T1000 (cell line): ENCODE measurements around the gene NKIRAS1.
"Not testable (repeated sequence)": the region's sequence is repeated elsewhere in the genome, so short reads cannot be mapped to it uniquely, and the experiment has no call there.

Experiments
- DNase-seq: peaks from one replicate; lab custom pipeline; 2025; ENCODE audit warnings: mixed read lengths; lab: John Stamatoyannopoulos, UW

The NKIRAS1 gene

DNA sequence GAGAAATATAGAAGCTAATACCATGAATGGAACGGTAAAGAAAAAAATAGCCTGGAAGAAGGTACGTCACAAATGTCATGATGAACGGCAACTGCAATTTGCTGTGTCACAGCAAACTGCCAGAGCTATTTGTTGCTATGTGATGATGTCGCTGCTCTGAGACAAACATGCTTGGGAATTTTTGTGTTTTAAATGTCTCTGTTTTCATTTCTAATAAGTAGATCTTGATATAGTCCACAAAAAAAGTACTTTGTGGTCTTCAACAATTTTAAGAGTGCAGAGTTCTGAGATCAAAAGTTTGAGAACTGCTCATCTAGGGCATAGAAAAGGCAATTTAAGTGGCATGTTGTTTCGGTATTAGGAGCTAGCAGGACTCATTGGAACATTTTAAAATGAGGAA, 24.0 kb upstream of the NKIRAS1 start:
- DNase-seq = no peak

DNA sequence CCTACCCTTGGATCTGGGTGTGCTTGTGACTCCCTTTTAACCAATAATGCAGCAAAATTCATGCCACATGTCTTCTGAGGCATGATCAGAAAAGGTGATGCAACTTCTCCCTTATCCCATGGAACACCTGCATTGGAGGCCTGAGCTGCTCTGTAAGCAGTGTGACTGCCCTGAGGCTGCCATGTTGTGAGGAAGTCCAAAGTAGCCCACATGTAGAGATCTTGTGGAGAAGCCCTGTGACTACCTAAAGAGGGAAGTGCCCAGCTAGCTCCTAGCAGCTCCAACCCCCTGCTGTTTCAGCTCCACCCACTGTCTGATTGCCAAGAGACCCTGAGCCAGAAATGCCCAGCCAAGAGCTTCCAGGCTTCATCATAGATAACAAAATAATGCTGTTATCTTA, 21.9 kb upstream of the NKIRAS1 start:
- DNase-seq = no peak

DNA sequence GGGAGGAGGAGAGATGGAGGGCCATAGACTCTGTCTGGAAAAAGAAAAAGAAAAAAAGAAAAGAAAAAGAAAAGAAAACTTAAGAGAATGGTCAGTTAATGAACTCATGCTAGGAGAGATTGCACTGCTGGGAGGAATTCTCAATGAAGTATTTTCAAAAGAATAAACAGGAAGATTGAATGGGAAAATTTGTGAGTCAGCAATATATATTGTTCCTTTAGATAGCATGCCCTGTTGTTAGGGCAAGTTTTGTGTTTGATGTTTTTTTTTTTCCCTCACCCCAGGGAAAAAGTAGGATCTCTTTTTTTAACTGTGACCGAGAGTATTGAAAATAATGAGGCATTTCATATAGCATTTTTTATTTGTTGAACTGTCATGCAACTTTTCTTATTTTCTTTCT, 20.5 kb upstream of the NKIRAS1 start:
- no peak for DNase-seq

DNA sequence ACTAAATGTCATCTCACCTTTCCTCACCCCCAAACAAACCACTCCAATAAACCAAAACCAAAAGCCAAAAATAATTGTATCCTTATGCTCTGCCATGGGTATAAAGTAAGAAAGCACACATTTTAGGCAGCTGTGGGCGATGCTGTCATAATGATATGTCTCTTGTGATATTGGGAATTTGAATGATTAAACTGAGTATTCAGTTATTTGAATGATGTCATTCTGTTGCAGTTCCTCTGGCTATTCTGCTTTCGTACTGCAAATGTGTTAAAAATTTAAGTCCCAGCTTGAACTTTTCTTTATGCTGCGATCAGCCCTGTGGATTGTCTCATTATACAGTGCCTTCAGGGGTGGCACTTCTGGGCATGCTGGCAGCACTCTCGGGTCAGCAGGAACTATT, 17.5 kb upstream of the NKIRAS1 start:
- no peak for DNase-seq

DNA sequence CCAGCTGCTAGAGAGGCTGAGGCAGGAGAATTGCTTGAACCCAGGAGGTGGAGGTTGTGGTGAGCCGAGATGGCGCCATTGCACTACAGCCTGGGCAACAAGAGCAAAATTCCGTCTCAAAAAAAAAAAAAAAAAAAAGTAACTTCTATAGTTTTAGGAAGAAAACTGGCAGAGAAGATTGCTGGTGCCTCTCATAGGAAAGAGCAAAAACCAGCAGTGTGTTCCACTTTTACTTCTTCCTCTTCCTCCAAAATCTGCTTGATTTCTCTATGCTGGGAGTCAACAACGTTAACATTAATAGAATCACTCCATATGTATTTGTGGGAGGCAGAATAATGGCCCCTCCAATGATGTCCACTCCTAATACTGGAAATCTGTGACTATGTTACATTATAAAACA, 15.8 kb upstream of the NKIRAS1 start:
- no peak for DNase-seq

DNA sequence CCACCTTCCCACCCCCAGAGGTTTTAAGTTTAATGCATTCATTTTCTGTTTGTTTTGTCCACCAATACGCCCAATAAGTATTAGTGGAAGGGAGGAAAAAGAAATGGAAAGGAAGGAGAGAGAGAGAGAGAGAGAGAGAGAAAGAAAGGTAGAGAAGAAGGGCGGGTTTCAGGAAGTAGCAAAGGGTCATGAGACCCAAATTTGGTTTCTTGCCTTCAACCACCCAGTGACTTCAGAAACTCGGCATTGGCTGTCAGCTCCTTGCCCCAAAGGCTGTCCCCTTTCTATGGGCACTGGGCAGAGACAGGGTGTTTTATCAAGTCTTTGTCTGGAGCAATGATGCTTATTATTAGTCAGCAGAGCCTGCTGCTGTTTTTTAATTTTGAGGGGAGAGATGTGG, 14.8 kb upstream of the NKIRAS1 start:
- no peak for DNase-seq

DNA sequence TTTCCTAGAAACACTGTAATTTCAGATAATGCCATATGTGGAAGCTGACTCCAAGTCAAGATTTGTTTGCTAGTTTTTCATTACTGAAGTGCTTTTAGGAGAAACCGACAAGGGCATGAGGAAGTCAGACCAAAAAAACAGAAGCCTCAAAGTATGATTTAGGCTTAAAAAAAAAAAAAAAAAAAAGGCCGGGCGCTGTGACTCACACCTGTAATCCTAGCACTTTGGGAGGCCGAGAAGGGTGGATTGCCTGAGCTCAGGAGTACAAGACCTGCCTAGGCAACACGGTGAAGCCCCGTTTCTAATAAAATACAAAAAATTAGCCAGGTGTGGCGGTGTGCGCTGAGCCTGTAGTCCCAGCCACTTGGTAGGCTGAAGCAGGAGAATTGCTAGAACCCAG, 11.7 kb upstream of the NKIRAS1 start:
- DNase-seq = no peak

DNA sequence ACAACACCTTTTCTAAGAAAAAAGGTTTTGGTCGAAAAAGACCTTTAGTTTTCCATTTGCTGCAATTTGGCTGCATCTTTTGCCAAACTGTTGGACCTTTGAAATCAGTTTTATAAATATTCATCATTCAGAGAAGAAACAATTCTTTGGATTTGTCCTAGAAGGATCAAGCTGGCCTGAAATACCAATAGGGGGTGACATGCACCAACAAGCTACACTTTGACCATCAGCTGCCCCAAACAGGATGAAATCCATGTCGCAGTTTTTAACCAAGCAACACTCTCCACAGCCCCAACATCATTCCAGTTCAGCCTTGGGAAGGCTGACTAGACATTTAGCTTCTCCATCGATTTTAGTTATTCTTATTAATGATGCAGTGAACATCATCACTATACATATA, 9.9 kb upstream of the NKIRAS1 start:
- DNase-seq = no peak

DNA sequence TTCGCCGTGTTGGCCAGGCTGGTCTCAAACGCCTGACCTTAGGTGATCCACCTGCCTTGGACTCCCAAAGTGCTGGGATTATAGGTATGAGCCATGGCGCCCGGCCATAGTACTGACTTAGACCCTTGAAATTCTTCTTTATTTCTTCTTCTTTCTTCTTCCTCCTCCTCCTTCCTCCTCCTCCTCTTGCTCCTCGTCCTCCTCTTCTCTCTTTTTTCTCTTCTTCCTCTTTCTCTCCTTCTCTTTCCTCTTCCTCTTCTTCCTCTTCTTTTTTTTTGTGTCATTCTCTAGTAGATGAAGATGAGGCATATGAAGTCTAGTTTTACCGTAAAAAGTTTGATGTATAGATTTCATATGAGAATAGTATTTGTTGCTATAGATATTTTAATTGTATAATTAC, 9.5 kb upstream of the NKIRAS1 start:
- DNase-seq = no peak

DNA sequence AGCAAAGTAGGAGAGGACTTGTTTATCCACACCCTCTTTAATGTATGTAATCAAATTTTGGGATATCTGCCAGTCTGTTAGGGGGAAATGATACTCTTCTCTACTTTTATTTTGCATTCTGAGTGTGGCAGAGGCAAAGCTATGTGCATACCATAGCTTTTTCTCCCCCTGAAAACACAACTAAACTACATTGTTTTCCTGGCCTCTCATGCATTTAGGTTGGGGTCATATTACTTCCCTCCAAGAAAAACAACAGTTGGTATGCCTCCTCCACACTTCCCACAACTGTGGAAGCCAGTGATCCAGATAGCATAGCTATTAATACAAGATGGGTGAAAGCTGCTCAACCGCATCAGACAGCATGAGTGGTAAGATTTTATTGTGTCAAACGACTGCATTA, 7.0 kb upstream of the NKIRAS1 start:
- no peak for DNase-seq

DNA sequence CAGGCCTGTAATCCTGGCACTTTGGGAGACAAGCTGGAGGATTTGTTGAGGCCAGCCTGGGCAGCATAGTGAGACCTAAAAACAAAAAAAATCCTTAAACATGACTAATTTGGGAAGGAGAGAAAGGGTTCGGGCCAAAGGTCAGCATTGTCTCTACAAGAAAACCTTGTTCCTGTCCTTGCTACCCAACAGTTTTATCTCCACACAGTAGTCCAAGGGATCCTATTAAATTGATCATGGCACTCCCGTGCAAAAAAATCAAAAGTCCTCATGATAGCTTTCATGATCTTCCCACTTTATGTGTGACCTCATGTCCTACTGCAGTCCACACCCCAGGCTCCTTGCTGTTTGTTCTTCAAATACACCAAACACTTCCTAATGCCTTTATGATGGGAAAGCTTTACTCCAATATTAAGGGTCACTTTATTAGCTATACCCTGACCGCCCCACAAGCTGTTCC, 4.3 kb upstream of the NKIRAS1 start:
- no peak for DNase-seq

DNA sequence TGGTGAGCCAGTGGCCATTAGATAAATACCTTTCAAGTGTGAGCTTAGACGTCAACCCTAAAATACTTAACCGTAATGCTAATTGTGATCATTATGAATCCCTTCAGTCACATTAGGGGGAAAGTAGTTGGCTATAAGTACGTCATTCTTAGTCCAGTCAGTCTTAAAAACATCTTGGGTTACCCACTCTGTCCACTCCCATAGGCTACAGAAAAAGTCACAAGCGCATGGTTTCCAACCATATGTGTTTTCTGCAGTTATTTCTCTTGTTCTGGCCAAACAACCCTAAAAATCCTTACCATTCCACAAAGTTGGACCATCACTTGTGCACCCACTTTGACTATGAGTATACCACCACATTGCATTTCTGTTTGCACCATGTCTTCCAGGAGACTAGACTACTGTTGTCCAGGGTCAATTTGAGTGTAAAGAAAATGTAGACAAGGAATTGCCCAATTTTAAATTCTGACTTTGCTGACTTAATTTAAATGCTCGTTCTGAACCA, 3.4 kb upstream of the NKIRAS1 start:
- no peak for DNase-seq

DNA sequence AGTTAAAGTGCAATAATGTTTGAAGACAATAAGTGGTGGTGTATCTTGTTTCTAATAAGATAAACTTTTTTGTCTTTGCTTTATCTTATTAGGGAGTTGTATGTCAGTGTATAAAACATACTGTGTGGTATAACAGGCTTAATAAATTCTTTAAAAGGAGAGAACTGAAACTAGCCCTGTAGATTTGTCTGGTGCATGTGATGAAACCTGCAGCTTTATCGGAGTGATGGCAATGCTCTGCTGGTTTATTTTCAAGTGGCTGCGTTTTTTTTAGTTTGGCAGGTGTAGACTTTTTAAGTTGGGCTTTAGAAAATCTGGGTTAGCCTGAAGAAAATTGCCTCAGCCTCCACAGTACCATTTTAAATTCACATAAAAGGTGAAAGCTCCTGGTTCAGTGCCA, 2.8 kb upstream of the NKIRAS1 start:
- DNase-seq = no peak

DNA sequence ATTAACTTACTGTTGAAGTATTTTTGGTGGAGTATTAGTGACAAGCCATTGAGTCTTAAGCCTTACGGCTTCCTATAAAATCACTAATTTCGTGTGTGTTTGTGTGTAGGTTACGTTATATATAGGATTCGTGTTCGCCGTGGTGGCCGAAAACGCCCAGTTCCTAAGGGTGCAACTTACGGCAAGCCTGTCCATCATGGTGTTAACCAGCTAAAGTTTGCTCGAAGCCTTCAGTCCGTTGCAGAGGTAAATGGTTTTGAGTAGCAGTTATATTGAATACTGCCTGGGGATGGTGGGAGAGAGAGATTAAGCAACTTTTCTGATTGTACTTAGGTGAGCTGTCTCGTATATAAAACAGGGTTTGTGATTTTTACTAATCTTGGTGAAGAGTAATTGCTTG, 1.5 kb upstream of the NKIRAS1 start:
- DNase-seq = not testable (repeated sequence)

DNA sequence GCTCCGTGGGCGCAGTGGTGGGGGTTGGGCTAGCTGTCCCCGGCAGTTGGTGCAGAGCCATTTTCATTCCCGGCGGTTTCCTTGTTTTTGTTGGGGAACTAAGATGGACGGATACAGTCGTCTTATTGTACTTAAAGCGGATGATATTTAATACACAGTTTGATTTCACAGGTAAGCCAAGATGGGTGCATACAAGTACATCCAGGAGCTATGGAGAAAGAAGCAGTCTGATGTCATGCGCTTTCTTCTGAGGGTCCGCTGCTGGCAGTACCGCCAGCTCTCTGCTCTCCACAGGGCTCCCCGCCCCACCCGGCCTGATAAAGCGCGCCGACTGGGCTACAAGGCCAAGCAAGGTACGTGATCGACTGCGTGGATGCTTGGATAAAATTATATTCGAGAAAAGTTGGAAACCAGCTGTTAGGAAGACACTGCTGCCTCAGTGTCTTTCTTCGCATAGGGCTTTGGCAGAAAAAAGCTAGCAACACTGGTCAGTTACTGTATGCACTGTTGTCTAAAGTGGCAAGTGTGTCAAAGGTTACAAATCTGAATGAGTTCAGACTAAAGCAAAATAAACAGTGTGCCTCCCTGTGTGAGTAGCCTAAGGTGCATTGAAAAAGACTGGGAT, 1.0 kb upstream of the NKIRAS1 start:
- not testable (repeated sequence) for DNase-seq

DNA sequence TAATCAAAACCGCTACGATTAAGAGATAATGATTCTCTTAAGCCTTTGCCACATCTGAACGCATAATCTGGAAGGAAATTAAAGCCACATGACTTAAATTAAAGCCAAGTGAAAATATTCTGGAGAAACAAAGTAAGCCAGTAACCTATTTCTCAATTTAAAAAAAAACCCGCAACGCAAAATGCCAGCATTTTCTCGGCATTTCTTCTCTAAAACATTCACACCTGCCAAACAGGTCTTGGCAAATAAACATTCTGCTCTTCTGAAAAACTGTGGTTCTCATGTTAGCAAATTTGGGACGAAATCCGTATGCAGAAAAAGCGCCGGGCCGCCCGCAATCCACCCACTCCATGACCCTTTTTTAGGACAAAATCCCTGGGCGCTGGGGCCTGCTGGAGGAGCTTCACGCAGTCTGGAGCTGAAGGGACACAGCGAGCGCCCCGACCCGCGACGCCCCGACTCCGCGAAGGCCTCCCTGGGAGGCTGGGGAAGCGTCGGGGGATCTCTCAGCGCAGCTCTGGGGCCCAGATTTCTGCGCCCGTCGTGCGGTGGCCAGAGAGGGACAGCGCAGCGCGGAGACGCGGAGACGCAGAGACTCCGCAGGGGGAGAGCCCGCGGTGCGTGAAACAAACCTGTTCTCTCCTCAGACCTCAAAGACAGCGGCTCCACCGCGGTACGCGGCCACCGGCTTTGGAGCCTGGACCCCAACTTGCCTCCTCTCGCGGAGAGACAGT, 471 bp downstream of the NKIRAS1 start:
- DNase-seq = no peak

DNA sequence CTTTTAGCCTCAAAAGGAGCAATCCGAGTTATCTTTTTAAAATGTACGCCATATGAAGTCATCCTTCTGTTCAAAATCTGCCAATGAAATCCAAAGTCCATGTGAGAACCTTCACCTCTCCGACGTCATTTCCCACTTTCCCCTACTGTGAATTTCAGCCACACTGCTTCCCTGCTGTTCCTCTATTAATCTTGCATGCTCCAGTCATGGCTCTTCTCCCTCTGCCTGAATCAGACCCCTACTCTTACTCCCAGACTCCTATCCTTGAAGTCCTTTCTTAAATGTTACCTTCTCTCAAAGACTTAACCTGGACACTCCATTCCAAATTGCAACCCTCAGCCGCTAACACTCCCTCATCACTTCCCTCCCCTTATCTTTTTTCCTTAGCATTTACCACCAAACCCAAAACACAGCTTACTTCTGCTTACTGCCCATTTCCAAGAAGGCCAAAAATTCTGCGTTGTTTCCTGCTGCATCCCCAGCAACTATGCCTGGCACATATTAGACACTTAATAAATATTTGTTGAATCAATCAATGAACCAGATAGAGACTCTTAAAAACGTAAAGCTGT, 1.2 kb downstream of the NKIRAS1 start:
- no peak for DNase-seq

DNA sequence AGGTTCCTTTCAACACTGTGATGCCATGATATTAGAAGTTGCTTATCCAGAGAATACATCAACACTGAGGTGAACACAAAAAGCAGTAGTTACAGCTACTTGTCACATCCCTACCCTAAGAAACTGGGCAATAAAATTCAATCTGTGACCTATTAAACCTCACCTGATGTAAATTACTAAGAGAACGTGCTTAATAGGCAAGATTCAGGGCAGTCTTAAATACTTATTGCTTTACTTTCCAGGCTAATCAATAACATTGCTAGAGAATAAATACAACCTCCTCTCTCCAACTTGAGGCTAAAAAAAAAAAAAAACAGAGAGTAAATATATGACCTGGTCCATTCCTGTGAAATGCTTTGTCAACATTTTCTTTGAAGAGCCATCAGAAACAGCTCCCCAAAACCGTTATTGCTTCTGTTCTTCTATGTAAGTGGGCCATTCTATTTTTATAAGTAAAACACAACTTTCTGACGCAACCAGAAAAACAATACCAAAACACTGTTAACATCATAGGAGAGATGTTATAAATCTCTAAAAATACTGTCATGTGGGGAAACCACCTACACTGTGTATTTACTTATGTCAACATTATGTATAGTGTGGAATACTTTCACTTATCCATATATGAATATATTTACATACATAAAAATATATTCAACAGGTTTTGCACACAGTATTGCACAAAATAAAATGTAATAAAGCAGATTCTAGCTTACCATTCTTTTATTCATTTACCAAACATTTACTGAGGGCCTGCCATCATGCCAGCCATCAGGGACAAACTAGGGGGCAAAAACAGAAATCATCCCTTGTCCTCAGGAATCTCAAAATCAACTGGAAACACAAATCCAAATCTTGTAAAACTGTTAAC, 2.7 kb downstream of the NKIRAS1 start:
- no peak for DNase-seq

DNA sequence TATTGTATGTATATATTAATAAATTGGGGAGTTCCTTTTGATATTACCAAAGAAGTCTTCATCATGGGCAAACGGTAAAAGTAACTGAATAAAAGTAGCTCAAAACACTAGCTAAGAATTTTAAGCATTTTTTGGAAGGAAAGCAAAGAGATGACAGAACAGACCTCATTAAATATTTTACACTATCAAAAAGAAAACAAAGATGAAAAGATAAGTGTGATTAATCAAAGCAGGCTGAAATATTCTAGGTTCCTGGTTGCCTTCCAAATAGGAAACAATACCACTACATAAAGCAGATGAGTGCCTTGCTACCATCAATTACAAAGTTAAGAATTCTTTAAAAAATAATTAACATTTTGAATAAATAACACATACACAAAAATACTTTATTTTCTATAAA, 3.6 kb downstream of the NKIRAS1 start:
- DNase-seq = no peak

DNA sequence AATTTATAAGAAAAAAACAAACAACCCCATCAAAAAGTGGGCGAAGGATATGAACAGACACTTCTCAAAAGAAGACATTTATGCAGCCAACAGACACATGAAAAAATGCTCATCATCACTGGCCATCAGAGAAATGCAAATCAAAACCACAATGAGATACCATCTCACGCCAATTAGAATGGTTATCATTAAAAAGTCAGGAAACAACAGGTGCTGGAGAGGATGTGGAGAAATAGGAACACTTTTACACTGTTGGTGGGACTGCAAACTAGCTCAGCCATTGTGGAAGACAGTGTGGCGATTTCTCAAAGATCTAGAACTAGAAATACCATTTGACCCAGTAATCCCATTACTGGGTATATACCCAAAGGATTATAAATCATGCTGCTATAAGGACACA, 4.5 kb downstream of the NKIRAS1 start:
- not testable (repeated sequence) for DNase-seq

DNA sequence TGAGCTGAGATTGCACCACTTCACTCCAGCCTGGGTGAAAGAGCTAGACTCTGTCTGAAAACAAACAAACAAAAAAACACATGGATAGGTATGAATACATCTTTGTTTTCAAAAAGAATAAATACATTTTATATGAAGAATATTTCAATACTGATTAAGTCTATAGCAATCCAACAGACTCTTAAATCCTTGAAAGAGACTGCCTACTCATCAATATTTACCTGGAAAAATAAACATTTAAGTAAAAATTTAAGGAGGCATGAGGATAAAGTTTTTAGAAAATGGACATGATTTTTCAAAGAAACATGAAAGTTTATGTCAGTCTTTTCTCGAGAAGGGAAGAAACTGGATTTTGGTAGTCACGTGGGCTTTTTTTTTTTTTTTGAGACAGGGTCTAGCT, 5.4 kb downstream of the NKIRAS1 start:
- DNase-seq = no peak

DNA sequence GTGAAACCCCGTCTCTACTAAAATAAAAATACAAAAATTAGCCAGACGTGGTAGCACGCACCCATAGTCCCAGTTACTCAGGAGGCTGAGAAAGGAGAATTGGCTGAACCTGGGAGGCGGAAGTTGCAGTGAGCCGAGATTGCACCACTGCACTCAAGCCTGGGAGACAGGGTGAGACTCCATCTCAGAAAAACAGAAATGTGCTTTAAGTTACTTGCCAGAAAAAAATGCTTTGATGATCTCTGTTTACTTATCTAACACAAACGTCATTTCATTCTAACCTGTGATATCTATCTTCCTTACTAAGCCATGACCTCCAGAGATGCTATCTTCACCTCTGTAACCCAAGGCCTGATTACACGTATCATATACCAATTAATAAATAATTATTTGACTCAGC, 7.4 kb downstream of the NKIRAS1 start:
- DNase-seq = no peak
